Measurements from ENCODE around the gene SMAD5. TPM values are rescaled to one million over a fixed set of nuclear protein-coding genes. Genes with fewer than 3 reads are reported as not detected.

The SMAD5 gene
- total RNA-seq, 1 donor from 2014 or later, result 52.7 TPM

- peaks cover 10% of the 10 kb centered on the region for H3K4me1 ChIP-seq
- H3K36me3 ChIP-seq, result no peaks in the 10 kb centered on the region
- no peaks in the 10 kb centered on the region for H3K9me3 ChIP-seq
- H3K27me3 ChIP-seq, result no peaks in the 10 kb centered on the region
- ATAC-seq (no peak), DNase-seq (no peak)
- no peak overlapping the region for H3K4me3 ChIP-seq
- TF ChIP-seq, protein P1, sequence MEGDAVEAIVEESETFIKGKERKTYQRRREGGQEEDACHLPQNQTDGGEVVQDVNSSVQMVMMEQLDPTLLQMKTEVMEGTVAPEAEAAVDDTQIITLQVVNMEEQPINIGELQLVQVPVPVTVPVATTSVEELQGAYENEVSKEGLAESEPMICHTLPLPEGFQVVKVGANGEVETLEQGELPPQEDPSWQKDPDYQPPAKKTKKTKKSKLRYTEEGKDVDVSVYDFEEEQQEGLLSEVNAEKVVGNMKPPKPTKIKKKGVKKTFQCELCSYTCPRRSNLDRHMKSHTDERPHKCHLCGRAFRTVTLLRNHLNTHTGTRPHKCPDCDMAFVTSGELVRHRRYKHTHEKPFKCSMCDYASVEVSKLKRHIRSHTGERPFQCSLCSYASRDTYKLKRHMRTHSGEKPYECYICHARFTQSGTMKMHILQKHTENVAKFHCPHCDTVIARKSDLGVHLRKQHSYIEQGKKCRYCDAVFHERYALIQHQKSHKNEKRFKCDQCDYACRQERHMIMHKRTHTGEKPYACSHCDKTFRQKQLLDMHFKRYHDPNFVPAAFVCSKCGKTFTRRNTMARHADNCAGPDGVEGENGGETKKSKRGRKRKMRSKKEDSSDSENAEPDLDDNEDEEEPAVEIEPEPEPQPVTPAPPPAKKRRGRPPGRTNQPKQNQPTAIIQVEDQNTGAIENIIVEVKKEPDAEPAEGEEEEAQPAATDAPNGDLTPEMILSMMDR (IDR thresholded peaks at IDR 0.05), result no peak
- H3K27ac ChIP-seq, result no peak overlapping the region
- intact Hi-C loops (cut with DNase I), result no loop called here
Measured at GRCh38 chr5:136101884-136102283, 30.8 kb upstream of the SMAD5 start.

DNA sequence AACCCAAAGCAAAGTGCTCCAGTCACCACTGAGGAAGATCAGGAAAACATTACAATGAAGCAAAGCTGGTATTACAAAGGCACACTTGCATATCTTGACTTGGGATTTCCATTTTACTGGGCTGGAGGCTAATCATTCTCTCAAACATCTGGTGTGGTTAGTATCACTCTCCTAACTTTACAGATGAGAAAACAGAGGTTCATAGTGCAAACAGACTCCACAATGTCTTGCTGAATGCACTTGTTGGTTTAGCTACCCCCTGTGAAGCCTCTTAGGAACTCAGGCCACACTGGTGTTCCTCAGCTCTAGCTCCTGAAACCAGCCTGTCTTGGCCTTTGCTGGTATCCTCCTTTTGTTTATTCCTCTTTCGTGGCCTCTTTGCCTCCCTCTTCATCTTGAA lies 29.5 kb upstream of the SMAD5 start:
- no peak for ATAC-seq

DNA sequence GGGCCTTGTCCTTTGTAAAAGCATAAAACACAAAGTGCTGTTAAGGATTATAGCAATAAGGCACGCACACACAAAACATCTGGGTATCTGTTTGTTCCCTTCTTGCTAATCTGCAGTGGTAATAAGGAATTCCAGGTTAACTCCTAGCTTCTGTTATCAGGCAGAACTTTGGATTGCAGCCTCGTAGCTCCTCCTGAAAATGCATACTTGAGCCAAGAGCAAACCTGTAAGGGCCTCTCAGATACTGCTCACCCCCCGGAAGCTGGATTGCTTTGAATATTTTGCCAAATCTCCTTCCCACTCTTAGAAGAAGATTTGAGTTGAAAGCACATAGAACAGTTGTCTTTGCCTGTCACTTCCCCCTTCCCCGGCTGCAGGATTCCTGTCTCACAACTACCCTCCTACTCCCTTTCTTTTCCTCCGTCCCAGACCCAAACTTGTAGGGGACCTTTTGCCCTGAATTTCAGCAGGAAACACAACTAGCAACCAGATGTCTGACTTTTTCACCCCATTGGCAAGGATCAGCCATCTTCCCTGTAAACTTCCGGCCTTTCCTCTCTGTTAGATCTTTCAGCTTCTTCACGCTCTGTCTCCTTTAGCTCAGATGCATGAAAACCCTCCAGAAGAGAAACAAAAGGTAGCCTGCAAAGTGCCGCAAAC lies 28.2 kb upstream of the SMAD5 start:
- Histone ChIP-seq H3K27ac (no peak overlapping the region), H3K9me3 (no peaks in the 10 kb centered on the region), H3K27me3 (no peaks in the 10 kb centered on the region), H3K4me3 (no peak overlapping the region), H3K36me3 (no peaks in the 10 kb centered on the region), H3K4me1 (peaks cover 10% of the 10 kb centered on the region)
- DNase-seq (no peak), ATAC-seq (peak; percentile 59)
- TF ChIP-seq, protein P1 (IDR thresholded peaks at IDR 0.05), result no peak
- intact Hi-C loops (cut with DNase I), result no loop called here

More for the DNA sequence above, 29.5 kb upstream of the SMAD5 start:
- no peak overlapping the region for H3K27ac ChIP-seq
- no peaks in the 10 kb centered on the region for H3K9me3 ChIP-seq
- H3K4me3 ChIP-seq, result no peak overlapping the region
- no peaks in the 10 kb centered on the region for H3K27me3 ChIP-seq
- intact Hi-C loops (cut with DNase I), result no loop called here
- peaks cover 10% of the 10 kb centered on the region for H3K4me1 ChIP-seq
- DNase-seq, result no peak
- TF ChIP-seq, protein P1 (IDR thresholded peaks at IDR 0.05), result no peak
- no peaks in the 10 kb centered on the region for H3K36me3 ChIP-seq

GRCh38 chr5:136106351-136107031 lies 26.2 kb upstream of the SMAD5 start:
- no peak for ATAC-seq
- no peak for DNase-seq
- no peak overlapping the region for H3K4me3 ChIP-seq
- no peak overlapping the region for H3K27ac ChIP-seq
- H3K36me3 ChIP-seq, result no peaks in the 10 kb centered on the region
- intact Hi-C loops (cut with DNase I), result no loop called here
- H3K4me1 ChIP-seq, result peaks cover 10% of the 10 kb centered on the region
- TF ChIP-seq, protein P1 (IDR thresholded peaks at IDR 0.05), result no peak
- H3K27me3 ChIP-seq, result no peaks in the 10 kb centered on the region
- H3K9me3 ChIP-seq, result no peaks in the 10 kb centered on the region

DNA sequence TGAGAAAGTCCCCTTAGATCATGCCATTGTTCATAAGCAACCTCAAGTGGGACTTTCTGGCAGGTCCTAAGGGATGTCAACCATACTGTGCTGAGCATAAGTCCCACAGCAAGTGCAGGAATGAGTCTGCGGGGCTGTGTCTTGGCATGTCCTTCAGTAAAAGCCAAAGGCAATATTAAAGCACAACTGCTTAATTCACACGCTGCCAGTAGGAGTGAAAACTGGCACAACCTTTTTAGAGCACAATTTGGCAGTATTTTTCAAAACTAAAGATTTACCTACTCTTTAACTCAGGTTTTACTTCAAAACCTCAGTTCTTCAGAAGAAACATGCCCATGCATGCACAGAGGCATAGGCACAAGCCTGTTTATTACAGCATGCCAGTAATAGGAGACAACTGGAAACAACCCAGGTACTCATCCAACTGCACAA lies 24.4 kb upstream of the SMAD5 start:
- TF ChIP-seq, protein P1 (IDR thresholded peaks at IDR 0.05), result no peak
- Histone ChIP-seq H3K27ac (no peak overlapping the region), H3K4me1 (peaks cover 10% of the 10 kb centered on the region), H3K27me3 (no peaks in the 10 kb centered on the region), H3K9me3 (no peaks in the 10 kb centered on the region), H3K4me3 (no peak overlapping the region), H3K36me3 (no peaks in the 10 kb centered on the region)
- intact Hi-C loops (cut with DNase I), result no loop called here
- DNase-seq (no peak), ATAC-seq (no peak)

Measured in upper lobe of right lung (tissue), 1 donor.